ENCODE data around the gene MMS22L.

Gene MMS22L

GRCh38 chr6:97102145-97102790 is 180.7 kb downstream of the MMS22L start:
- H3K36me3 ChIP-seq (replicated peaks in 1 of 2; ENCODE audit: control insufficient read depth in 2 of 2, insufficient read depth in 2 of 2, low read length in 2 of 2) = no peaks in the 10 kb centered on the region
- H2BK5ac ChIP-seq (ENCODE audit: low read length) = no peak overlapping the region
- no peak overlapping the region for H2BK15ac ChIP-seq (ENCODE audit: low read length)
- H3K4me2 ChIP-seq (ENCODE audit: insufficient read depth, low read length, poor library complexity, severe bottlenecking) = no peak overlapping the region
- no CpG with 5 or more reads among the region's 1 CpG for WGBS, 2 donors (ENCODE audit: extremely low coverage in 2 of 2, insufficient read length in 2 of 2, insufficient replicate concordance in 1 of 2)
- H4K91ac ChIP-seq (ENCODE audit: low read depth, low read length, poor library complexity) = no peak overlapping the region
- no peaks in the 10 kb centered on the region for H3K79me1 ChIP-seq (ENCODE audit: low read depth, low read length)
- no peak overlapping the region for H2BK12ac ChIP-seq (ENCODE audit: low read length)
- no peak overlapping the region for H3K18ac ChIP-seq (ENCODE audit: low read length)
- DNase-seq (ENCODE audit: low spot score) = no peak
- H3K4me3 ChIP-seq (ENCODE audit: low read length in 2 of 2) = no peak overlapping the region
- peaks cover 3 to 8% of the 10 kb centered on the region in 2 donors for H3K4me1 ChIP-seq (ENCODE audit: control insufficient read depth in 2 of 2, insufficient read depth in 1 of 2, low read depth in 1 of 2, low read length in 2 of 2)
- no peaks in the 10 kb centered on the region for H3K9me3 ChIP-seq (replicated peaks in 1 of 2; ENCODE audit: control insufficient read depth in 2 of 2, insufficient read depth in 1 of 2, low read depth in 1 of 2, low read length in 2 of 2)
- H2AFZ ChIP-seq (ENCODE audit: low read length) = no peak overlapping the region
- no peaks in the 10 kb centered on the region for H3K27me3 ChIP-seq (ENCODE audit: control insufficient read depth in 3 of 3, insufficient read depth in 3 of 3, low read depth in 1 of 3, low read length in 3 of 3)
- H3K9ac ChIP-seq (ENCODE audit: low read depth, low read length, poor library complexity) = no peak overlapping the region
- no peak overlapping the region for H2BK120ac ChIP-seq (ENCODE audit: low read depth, low read length)
- no peak overlapping the region for H2AK5ac ChIP-seq (ENCODE audit: low read depth, low read length)
- no peak overlapping the region for H4K8ac ChIP-seq (ENCODE audit: low read depth, low read length)
- no peak overlapping the region for H3K14ac ChIP-seq (ENCODE audit: low read length)
- H3K27ac ChIP-seq (replicated peaks; ENCODE audit: low read length) = no peak overlapping the region
- no peak overlapping the region for H3K23ac ChIP-seq (ENCODE audit: low read depth, low read length, poor library complexity)
- H3K4ac ChIP-seq (ENCODE audit: low read length) = no peak overlapping the region

DNA sequence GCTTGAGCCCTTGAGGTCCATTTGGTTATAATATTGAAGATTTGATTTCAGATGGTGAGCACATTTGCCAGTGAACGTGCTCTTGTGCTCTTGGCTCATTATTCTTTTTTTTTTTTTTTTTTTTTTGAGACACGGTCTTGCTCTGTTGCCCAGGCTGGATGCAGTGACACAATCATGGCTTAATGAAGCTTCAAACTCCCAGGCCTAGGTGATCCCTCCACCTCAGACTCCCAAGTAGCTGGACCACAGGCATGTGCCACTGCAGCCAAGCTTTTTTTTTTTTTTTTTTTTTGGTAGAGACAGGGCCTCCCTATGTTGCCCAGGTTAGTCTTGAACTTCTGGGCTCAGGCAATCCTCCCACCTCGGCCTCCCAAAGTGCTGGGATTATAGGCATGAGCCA is 182.3 kb downstream of the MMS22L start:
- Histone ChIP-seq H3K36me3 (replicated peaks in 1 of 2; ENCODE audit: control insufficient read depth in 2 of 2, insufficient read depth in 2 of 2, low read length in 2 of 2) (no peaks in the 10 kb centered on the region), H3K4me3 (ENCODE audit: low read length in 2 of 2) (no peak overlapping the region), H3K4ac (ENCODE audit: low read length) (no peak overlapping the region), H3K4me2 (ENCODE audit: insufficient read depth, low read length, poor library complexity, severe bottlenecking) (no peak overlapping the region), H3K9me3 (replicated peaks in 1 of 2; ENCODE audit: control insufficient read depth in 2 of 2, insufficient read depth in 1 of 2, low read depth in 1 of 2, low read length in 2 of 2) (no peaks in the 10 kb centered on the region), H2AK5ac (ENCODE audit: low read depth, low read length) (no peak overlapping the region), H2AFZ (ENCODE audit: low read length) (no peak overlapping the region), H3K18ac (ENCODE audit: low read length) (no peak overlapping the region), H3K27ac (replicated peaks; ENCODE audit: low read length) (no peak overlapping the region), H3K27me3 (ENCODE audit: control insufficient read depth in 3 of 3, insufficient read depth in 3 of 3, low read depth in 1 of 3, low read length in 3 of 3) (no peaks in the 10 kb centered on the region), H2BK120ac (ENCODE audit: low read depth, low read length) (no peak overlapping the region), H3K14ac (ENCODE audit: low read length) (no peak overlapping the region), H2BK12ac (ENCODE audit: low read length) (no peak overlapping the region), H4K91ac (ENCODE audit: low read depth, low read length, poor library complexity) (no peak overlapping the region), H3K4me1 (ENCODE audit: control insufficient read depth in 2 of 2, insufficient read depth in 1 of 2, low read depth in 1 of 2, low read length in 2 of 2) (peaks cover 3 to 11% of the 10 kb centered on the region in 2 donors), H2BK5ac (ENCODE audit: low read length) (no peak overlapping the region), H3K9ac (ENCODE audit: low read depth, low read length, poor library complexity) (no peak overlapping the region), H3K23ac (ENCODE audit: low read depth, low read length, poor library complexity) (no peak overlapping the region), H3K79me1 (ENCODE audit: low read depth, low read length) (no peaks in the 10 kb centered on the region), H2BK15ac (ENCODE audit: low read length) (no peak overlapping the region), H4K8ac (ENCODE audit: low read depth, low read length) (no peak overlapping the region)
- DNase-seq (ENCODE audit: low spot score) = no peak
- no CpG with 5 or more reads among the region's 3 CpGs for WGBS, 2 donors (ENCODE audit: extremely low coverage in 2 of 2, insufficient read length in 2 of 2, insufficient replicate concordance in 1 of 2)

GRCh38 chr6:97097068-97098047 is 185.7 kb downstream of the MMS22L start:
- Histone ChIP-seq H2BK5ac (ENCODE audit: low read length) (no peak overlapping the region), H3K4me2 (ENCODE audit: insufficient read depth, low read length, poor library complexity, severe bottlenecking) (no peak overlapping the region), H3K4ac (ENCODE audit: low read length) (no peak overlapping the region), H3K9ac (ENCODE audit: low read depth, low read length, poor library complexity) (no peak overlapping the region), H3K27ac (replicated peaks; ENCODE audit: low read length) (no peak overlapping the region), H3K27me3 (ENCODE audit: control insufficient read depth in 3 of 3, insufficient read depth in 3 of 3, low read depth in 1 of 3, low read length in 3 of 3) (no peaks in the 10 kb centered on the region), H3K4me1 (ENCODE audit: control insufficient read depth in 2 of 2, insufficient read depth in 1 of 2, low read depth in 1 of 2, low read length in 2 of 2) (peaks cover 0 to 8% of the 10 kb centered on the region in 2 donors), H3K18ac (ENCODE audit: low read length) (no peak overlapping the region), H4K8ac (ENCODE audit: low read depth, low read length) (no peak overlapping the region), H2BK12ac (ENCODE audit: low read length) (no peak overlapping the region), H3K4me3 (ENCODE audit: low read length in 2 of 2) (no peak overlapping the region), H2AFZ (ENCODE audit: low read length) (peak overlapping the region; percentile 80), H2BK120ac (ENCODE audit: low read depth, low read length) (no peak overlapping the region), H2AK5ac (ENCODE audit: low read depth, low read length) (no peak overlapping the region), H3K14ac (ENCODE audit: low read length) (no peak overlapping the region), H3K79me1 (ENCODE audit: low read depth, low read length) (no peaks in the 10 kb centered on the region), H3K36me3 (replicated peaks in 1 of 2; ENCODE audit: control insufficient read depth in 2 of 2, insufficient read depth in 2 of 2, low read length in 2 of 2) (no peaks in the 10 kb centered on the region), H4K91ac (ENCODE audit: low read depth, low read length, poor library complexity) (no peak overlapping the region), H3K23ac (ENCODE audit: low read depth, low read length, poor library complexity) (no peak overlapping the region), H3K9me3 (replicated peaks in 1 of 2; ENCODE audit: control insufficient read depth in 2 of 2, insufficient read depth in 1 of 2, low read depth in 1 of 2, low read length in 2 of 2) (no peaks in the 10 kb centered on the region), H2BK15ac (ENCODE audit: low read length) (no peak overlapping the region)
- whole genome bisulfite sequencing, 2 donors (ENCODE audit: extremely low coverage in 2 of 2, insufficient read length in 2 of 2, insufficient replicate concordance in 1 of 2) = no CpG with 5 or more reads among the region's 14 CpGs
- DNase-seq (ENCODE audit: low spot score) = no peak

- Histone ChIP-seq H3K79me1 (ENCODE audit: low read depth, low read length) (no peaks in the 10 kb centered on the region), H2BK120ac (ENCODE audit: low read depth, low read length) (no peak overlapping the region), H2AFZ (ENCODE audit: low read length) (no peak overlapping the region), H3K4me3 (ENCODE audit: low read length in 2 of 2) (no peak overlapping the region), H4K91ac (ENCODE audit: low read depth, low read length, poor library complexity) (no peak overlapping the region), H3K36me3 (replicated peaks in 1 of 2; ENCODE audit: control insufficient read depth in 2 of 2, insufficient read depth in 2 of 2, low read length in 2 of 2) (no peaks in the 10 kb centered on the region), H3K23ac (ENCODE audit: low read depth, low read length, poor library complexity) (no peak overlapping the region), H3K4me1 (ENCODE audit: control insufficient read depth in 2 of 2, insufficient read depth in 1 of 2, low read depth in 1 of 2, low read length in 2 of 2) (peaks cover 0 to 8% of the 10 kb centered on the region in 2 donors), H2BK5ac (ENCODE audit: low read length) (no peak overlapping the region), H3K14ac (ENCODE audit: low read length) (no peak overlapping the region), H3K9me3 (replicated peaks in 1 of 2; ENCODE audit: control insufficient read depth in 2 of 2, insufficient read depth in 1 of 2, low read depth in 1 of 2, low read length in 2 of 2) (no peaks in the 10 kb centered on the region), H3K9ac (ENCODE audit: low read depth, low read length, poor library complexity) (no peak overlapping the region), H3K27me3 (ENCODE audit: control insufficient read depth in 3 of 3, insufficient read depth in 3 of 3, low read depth in 1 of 3, low read length in 3 of 3) (no peaks in the 10 kb centered on the region), H3K18ac (ENCODE audit: low read length) (no peak overlapping the region), H2BK15ac (ENCODE audit: low read length) (no peak overlapping the region), H3K4ac (ENCODE audit: low read length) (no peak overlapping the region), H2AK5ac (ENCODE audit: low read depth, low read length) (no peak overlapping the region), H4K8ac (ENCODE audit: low read depth, low read length) (no peak overlapping the region), H2BK12ac (ENCODE audit: low read length) (no peak overlapping the region), H3K27ac (replicated peaks; ENCODE audit: low read length) (no peak overlapping the region), H3K4me2 (ENCODE audit: insufficient read depth, low read length, poor library complexity, severe bottlenecking) (no peak overlapping the region)
- DNase-seq (ENCODE audit: low spot score) = no peak
- no CpG with 5 or more reads among the region's 3 CpGs for WGBS, 2 donors (ENCODE audit: extremely low coverage in 2 of 2, insufficient read length in 2 of 2, insufficient replicate concordance in 1 of 2)
Observed at GRCh38 chr6:97095311-97095850, 187.6 kb downstream of the MMS22L start.

All from neuronal stem cell (in vitro differentiated cells).